ENCODE data around the gene ELF3.
"Not testable (repeated sequence)": the region's sequence is repeated elsewhere in the genome, so short reads cannot be mapped to it uniquely, and the experiment has no call there.

The ELF3 gene

DNA sequence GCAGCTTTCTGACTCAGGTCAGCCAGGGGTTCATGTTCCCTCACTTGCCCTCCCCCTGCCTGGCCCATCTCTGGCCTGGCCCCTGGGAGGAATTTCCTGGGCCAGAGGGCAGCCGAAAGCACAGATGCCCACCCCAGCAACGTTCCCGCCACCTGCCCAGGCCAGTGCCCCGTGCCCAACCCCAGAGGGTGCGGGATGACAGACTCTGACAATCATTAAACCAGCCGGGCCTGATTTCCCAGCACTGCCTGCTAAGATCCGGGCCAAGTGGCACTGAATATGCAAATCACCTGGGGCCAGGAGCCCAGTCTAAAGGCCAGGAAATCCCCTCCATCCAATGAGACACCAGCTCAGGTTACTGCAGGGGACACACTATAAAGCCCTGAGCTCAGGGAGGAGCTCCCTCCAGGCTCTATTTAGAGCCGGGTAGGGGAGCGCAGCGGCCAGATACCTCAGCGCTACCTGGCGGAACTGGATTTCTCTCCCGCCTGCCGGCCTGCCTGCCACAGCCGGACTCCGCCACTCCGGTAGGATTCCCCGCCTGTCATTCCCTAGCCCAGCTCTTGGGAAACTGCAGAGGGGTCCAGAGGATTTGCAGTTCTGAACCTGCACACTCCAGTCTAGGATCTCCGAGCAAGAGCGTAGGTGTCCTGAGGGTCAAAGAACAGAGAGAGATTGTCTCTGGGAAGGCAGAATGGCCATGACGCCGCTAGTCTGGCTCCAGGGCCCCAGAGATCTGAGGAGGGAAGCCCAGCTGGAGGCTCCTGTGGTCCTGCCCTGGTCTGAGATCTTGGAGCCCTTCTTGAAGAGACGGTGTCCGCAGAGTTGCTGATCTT, at the start of gene ELF3:
Gene ELF3, plus strand, starts transcription at position 408 of the 836 bp plus-strand sequence. CDS start 550 bp downstream, outside the sequence.
- peak; percentile 85 for DNase-seq

DNA sequence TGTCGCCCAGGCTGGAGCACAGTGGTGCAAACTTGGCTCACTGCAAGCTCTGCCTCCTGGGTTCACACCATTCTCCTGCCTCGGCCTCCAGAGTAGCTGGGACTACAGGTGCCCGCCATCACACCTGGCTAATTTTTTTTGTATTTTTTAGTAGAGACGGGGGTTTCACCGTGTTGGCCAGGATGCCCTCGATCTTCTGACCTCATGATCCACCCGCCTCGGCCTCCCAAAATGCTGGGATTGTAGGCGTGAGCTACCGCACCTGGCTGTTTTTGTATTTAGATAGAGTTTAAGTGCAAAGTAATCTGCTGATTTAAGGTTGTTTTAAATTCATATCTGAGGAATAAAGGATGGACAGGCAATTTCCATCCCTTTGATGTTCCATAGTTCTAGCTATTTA, 48.0 kb upstream of the ELF3 start:
- DNase-seq, result not testable (repeated sequence)

DNA sequence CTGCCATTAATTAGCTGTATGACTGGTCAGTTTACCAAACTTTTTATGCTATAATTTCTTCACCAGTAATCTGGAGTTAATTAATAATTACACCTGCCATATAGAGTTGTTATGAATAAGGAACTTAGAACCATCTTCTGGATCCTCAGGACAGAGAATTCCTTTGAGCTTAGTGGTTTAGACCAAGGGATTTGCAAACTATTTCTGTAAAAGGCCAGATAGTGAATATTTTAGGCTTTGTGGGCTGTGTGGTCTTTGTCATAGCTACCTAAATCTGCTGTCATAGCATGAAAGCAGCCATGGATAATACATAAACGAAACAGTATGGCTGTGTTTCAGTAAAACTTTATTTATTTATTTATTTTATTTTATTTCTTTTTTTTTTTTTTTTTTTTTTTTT, 46.1 kb upstream of the ELF3 start:
- no peak for DNase-seq

DNA sequence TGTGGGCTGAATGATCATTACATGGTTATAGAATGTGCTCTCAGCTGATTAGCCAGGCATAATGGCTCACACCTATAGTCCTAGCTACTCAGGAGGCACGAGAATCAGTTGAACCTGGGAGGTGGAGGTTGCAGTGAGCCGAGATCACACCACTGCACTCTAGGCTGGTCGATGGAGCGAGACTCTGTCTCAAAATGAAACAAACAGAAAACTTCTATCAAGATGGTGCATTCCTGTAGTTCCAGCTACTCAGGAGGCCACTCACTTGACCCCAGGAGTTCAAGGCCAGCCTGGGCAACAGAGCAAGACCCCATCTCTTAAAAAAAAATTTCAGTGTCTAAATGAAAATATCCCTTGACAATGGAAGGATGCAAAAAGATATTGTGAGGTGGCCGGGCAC, 44.2 kb upstream of the ELF3 start:
- DNase-seq, result no peak

DNA sequence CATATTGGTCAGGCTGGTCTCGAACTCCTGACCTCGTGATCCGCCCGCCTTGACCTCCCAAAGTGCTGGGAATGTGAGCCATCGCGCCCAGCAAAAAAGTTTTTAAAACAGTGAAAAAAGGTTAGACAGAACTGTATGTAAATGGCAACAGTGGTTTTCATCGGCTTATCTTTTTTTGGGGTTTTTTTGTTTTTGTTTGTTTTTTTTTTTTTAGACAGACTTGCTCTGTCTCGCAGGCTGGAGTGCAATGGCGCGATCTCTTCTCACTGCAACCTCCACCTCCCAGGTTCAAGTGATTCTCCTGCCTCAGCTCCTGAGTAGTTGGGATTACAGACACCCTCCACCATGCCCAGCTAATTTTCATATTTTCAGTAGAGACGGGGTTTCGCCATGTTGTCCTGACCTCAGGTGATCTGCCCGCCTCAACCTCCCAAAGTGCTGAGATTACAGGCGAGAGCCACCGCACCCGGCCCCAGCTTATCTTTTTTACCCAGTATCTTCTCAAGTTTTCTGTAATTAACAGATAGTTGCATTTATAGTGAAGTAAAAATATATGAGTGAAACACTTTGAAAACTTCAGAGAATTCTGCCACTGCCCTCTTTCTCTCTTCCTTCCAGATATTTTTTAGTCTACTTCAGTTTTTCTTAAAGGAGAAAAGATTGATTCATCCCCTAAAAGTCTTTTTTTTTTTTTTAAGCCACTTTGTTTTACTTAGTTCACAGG, 42.0 kb upstream of the ELF3 start:
- DNase-seq, result no peak

DNA sequence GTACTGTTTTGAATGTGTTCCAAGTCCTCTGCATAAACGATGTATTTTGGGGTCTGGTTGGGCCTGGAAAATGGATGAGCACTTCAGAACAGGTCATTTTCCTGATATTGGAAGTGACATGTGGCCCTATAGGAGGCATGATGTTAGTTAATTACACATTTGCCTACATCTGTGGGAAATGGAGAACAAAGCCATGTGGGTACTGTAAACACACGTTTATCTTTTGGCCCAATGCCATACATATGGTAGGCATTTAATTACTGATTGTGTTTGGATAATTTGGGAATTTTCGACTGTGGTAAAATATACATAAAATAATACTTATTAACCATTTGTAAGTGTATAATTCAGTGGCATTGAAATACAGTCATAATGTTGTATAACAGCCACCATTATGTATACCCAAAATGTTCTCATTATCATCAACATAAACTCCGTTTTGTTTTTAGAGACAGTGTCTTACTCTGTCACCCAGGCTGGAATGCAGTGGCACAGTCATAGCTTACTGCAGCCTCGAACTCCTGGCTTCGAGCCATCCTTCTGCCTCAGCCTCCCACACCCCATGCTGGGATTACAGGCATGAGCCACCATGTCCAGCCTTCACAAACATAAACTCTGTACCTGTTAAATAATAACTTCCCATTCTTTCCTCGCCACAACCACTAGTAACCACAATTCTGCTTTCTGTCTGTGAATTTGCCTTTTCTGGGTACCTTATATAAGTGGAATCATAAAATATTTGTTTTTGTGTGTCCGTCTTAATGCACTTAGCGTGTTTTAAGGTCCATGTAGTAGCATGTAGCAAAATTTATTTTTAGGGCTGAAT, 39.8 kb upstream of the ELF3 start:
- no peak for DNase-seq

DNA sequence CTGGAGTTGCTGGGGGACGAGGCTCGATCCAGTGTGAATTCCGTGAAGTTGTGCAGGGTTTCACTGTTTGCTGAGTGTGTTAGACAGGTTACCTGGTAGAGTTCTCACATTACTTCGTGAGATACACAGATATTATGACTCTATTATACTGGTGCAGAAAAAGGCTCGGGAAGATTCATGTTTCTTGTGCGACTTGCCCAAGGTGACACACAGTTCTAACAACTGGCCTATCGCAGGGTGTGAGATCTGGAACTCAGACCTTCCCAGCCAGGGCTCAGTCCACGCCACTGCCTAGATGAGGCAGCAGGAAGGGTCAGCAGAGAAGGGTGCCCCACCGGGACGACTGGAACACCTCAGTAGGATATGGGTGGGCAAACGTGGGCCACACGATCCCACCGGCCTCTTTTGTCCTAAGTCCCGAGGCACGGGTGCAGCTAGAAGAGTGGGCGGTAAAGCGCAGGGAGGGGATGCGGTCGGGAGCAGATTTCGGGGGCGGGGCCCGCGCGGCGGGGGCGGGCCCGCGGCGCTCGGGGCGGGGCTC, 28.2 kb upstream of the ELF3 start:
- DNase-seq, result no peak

DNA sequence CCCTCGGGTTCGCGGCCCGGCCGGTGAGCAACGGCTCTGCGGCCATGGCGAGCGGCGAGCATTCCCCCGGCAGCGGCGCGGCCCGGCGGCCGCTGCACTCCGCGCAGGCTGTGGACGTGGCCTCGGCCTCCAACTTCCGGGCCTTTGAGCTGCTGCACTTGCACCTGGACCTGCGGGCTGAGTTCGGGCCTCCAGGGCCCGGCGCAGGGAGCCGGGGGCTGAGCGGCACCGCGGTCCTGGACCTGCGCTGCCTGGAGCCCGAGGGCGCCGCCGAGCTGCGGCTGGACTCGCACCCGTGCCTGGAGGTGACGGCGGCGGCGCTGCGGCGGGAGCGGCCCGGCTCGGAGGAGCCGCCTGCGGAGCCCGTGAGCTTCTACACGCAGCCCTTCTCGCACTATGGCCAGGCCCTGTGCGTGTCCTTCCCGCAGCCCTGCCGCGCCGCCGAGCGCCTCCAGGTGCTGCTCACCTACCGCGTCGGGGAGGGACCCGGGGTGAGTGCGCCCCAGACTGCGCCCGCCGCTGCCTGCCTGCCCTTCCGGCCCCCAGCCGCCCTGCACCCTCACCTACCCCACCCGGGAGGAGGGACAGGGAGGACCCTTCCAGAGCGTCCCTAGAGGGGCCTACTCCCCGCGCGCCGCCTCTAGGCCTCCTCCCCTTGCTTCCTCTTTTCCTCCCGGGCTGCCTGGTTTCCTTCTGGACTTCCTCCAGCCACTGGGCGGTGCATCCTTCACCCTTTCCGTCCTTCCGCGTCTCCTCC, 27.6 kb upstream of the ELF3 start, which contains the start of gene RNPEP:
Gene RNPEP, plus strand, starts transcription at position 26 of the 757 bp plus-strand sequence. Its CDS starts 19 bp downstream, at position 45.
- peak; percentile 33 for DNase-seq

DNA sequence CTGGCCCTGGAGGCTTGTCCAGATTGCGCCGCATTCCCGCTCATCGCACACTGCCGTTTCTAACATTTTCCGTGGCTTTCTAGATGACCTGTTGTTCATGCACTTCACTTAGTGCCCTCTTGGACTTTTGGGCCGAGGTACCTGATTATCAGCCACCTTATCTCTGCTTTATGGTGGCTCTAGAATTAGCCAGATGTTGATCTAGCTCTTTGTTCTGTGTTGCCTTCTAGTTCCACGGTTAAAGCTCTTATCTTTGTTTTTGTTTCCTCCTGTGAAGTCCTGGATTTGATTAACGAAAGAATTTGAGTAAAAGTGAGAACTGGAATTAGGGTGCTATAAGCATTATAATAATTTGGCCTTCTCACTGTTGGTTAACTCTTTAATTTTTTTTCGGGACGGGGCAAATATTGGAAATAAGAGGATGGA, 27.0 kb upstream of the ELF3 start:
- DNase-seq, result no peak

DNA sequence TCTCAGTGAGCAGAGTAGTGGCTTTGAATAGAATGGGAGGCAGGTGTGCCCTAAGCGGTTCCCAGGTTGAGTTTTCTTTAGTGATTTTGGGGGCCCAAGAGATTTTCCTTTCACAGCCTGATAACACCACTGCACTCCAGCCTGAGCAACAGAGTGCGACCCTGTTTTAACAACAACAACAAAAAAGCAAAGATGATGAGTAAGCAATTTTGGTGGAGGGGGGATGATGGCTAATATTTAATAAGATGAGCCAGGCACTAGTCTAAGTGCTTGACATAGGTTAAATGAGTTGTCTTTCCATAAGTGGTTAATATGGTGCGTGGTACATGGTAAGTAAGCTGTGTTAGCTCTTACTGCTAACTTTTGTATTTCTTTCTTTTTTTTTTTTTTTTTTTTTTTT, 25.9 kb upstream of the ELF3 start:
- no peak for DNase-seq

DNA sequence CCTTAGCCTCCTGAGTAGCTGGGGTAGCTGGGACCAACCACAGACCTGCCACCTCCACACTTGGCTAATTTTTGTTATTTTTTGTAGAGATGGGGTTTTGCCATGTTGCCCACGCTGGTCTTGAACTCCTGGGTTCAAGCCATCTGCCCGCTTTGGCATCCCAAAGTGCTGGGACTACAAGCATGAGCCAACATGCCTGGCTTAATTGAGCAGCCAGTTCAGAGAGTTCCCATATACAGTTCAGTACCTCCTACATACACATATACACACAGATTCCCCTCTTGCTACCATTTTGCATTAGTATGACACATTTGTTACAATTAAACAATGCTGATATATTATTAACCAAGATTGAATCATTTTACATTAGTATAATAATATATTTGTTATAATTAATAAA, 25.0 kb upstream of the ELF3 start:
- no peak for DNase-seq

DNA sequence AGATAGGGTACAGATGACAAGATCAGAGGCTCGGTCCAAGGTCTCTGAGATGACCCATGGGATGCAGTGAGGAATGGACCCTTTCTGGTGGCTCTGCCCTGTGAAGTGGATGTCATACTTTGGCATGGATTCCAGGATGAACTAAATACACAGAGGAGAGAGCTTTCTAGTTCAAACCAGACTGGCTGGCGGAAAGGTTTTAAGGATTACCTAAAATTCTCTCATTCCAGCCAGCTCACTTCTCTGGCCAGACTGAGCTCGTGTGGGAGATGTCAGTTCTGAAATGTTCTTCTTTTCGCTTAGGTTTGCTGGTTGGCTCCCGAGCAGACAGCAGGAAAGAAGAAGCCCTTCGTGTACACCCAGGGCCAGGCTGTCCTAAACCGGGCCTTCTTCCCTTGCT, 21.8 kb upstream of the ELF3 start:
- no peak for DNase-seq

DNA sequence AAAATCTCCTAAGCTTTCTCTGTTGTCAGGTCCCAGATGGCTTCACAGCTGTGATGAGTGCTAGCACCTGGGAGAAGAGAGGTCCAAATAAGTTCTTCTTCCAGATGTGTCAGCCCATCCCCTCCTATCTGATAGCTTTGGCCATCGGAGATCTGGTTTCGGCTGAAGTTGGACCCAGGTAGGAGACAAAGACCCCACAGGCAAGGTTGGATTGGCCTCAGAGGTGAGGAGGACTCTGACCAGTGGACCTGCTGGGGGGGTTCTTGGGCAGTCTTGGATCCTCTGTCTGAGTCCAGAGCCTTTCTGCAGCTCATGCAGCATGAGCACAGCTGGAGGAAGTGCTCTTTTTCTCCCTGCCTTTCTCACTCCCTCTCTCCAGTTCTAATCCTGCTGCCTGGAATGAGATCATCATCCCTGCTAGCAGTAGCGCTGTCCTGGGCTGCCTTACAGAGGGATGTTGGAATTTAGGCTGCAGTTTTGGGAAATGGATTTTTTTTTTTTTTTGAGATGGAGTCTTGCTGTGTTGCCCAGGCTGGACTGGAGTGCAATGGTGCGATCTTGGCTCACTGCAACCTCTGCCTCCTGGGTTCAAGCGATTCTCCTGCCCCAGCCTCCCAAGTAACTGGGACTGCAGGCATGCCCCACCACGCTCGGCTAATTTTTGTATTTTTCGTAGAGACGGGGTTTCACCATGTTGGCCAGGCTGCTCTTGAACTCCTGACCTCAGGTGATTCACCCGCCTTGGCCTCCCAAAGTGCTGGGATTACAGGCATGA, 20.8 kb upstream of the ELF3 start:
- DNase-seq, result no peak

DNA sequence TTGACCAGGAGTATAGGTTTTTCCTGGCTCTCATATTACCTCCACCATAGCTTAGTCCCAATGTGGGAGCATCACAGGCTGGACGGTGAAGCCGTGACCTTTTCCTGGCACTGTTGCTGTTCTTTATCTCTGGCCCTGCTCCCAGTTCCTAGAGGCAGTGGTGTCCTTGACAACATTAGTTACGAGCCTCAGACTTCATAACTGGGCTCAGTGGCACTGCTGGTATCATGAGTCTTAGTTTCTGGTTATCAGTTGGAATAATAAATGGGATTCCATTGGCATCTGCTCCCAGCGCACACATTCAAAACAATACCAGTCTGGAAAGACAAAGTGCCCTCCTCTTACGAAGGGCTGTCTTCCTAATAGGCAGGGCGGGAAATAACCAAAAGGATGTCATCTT, 20.0 kb upstream of the ELF3 start:
- DNase-seq, result no peak

DNA sequence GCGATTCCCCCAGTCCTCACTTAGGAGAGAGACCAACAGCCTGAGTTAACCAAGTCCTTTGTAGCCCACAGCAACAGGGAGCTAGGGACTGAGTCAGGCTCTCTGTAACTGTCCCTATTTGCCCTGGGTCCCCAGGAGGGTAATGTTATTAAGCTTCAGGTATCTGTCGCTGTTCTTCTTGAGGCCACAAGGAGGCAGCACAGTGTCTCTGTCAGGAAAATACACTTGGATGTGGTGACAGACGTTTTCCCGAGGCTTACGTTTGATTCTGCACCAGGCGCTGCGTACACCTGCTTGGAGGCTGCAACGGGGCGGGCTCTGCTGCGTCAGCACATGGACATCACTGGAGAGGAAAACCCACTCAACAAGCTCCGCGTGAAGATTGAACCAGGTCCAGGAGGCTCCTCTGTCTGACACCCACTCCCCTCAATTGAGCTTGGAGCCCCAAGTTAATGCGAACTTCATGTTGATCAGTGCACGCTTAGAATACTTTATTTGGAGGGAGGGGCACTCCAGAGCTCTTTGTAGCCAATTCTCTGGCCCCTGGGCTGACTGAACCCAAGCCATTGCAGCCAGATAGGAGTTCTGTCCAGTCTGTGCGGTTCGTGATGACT, 10.7 kb upstream of the ELF3 start:
- peak; percentile 46 for DNase-seq

DNA sequence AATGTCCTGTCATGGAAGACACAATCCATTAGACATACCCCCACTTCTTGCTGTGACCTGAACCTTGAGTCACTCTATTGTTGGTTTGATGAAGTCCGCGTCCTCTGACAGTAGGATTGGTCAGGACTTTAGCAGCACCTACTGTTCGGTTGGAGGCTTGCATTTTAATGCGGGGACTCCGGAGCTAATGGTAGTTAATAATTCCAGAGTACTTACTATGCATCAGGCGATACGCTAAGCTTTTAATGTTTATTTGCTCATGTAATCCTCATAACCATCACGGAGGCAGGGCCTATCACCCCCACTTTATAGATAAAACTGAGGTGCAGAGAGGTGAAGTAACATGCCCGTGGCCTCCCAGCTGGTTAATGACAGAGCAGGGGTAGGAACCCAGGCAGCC, 7.9 kb upstream of the ELF3 start:
- no peak for DNase-seq

DNA sequence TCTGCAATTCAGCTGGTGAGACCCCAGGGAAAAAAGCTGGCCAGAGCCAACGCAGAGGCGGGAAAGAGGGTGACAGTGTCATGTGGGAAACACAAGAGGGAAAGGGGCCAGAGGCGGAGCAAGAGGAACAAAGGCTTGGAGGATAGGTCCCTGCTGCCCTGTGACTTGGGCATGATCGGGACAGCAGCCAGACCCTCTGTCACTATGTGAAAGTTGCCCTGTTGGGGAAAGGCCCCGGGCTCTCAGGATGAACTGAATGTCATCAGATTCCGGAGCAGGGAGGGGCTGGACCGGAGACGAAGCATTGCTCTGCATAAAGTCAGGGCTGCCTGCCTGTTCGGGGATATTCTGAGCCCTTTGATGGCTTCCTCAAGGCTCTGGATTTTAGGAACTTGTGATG, 5.7 kb upstream of the ELF3 start:
- no peak for DNase-seq

DNA sequence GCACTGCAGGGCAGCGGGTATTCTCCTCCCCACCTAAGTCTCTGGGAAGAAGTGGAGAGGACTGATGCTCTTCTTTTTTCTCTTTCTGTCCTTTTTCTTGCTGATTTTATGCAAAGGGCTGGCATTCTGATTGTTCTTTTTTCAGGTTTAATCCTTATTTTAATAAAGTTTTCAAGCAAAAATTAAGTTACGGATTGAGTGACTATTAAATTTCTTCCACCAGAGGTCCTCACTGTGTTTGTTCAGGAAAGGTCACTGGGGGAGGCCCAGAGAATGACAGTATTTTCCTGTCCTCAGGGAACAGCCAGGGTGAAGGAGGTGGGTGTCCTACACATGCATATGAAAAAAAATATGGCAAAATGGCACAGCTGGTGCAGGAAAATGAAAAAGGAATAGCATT, 4.4 kb upstream of the ELF3 start:
- no peak for DNase-seq

DNA sequence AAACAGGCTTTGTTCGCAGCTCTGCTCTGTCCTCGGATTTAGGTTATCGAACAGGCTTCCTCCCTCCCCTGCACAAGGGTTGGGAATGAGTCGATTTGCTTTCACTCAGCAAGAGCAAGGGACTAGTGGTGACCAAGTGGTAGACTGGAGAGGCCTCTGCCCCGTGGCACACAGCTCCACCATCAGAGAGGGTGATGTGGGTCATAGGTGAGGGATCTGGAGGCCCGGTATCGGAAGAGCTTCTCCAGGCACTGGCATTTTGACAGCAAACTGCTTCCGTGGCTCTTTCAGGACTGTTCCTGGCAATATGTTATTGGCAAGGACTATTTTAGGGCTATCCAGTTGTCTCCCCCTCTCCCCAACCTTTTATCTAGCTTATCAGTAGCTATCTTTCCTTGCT, 3.1 kb upstream of the ELF3 start:
- no peak for DNase-seq

DNA sequence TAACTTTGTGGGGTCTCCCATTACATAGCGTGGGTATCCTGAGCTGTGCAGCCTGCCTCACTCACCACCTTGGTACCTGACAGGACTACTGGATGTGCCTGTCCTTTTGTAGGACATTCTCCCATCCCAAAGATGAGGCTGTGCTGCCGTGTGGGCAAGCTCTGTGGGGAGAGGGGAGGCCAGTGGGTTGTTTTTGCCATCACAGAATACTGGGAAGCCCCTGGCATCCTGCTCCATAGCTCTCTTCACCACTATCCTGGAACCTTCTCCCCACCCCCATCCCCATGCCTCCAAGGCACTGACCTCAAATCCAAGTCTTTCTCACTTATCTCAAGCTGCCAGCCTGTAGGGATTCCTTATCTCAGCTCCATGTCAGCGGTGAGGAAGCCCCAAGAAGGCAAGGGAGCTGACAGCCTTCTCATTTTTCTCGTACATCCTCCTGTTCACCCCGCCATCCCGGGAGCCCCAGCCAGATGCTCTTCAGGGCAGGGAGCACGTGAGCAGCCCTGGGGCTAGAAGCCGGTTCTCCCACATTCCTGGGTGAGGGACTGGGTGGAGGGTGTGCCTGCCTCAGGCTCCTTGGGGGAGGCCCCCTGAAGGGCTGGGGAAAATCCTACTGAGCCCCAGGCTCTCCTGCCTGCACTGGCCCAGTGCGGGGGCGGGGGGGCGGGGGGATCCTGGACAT, 2.4 kb upstream of the ELF3 start:
- no peak for DNase-seq
